UCSD-AML1 (cell line): Measurements from ENCODE around the gene CLNK.

Experiments used
- DNase-seq: peaks from one replicate; lab custom pipeline; 2025; ENCODE audit not compliant: unreplicated experiment; lab: John Stamatoyannopoulos, UW

Gene CLNK

GRCh38 chr4:10524196-10524833 lies 160.3 kb downstream of the CLNK start:
- DNase-seq = no peak

GRCh38 chr4:10521424-10521823 lies 163.1 kb downstream of the CLNK start:
- no peak for DNase-seq

GRCh38 chr4:10509733-10510132 lies 174.8 kb downstream of the CLNK start:
- DNase-seq = no peak

- DNase-seq = no peak
Measured at GRCh38 chr4:10506077-10506476, 178.5 kb downstream of the CLNK start.

- DNase-seq = no peak
Measured at GRCh38 chr4:10504570-10505179, 179.9 kb downstream of the CLNK start.

GRCh38 chr4:10502717-10503116 lies 181.9 kb downstream of the CLNK start:
- DNase-seq = no peak

GRCh38 chr4:10500776-10501175 lies 183.8 kb downstream of the CLNK start:
- no peak for DNase-seq

GRCh38 chr4:10496200-10496599 lies 188.4 kb downstream of the CLNK start:
- no peak for DNase-seq

GRCh38 chr4:10495651-10496050 lies 188.9 kb downstream of the CLNK start:
- DNase-seq = no peak

- no peak for DNase-seq
Measured at GRCh38 chr4:10492464-10492863, 192.1 kb downstream of the CLNK start.

- no peak for DNase-seq
Measured at GRCh38 chr4:10491401-10491800, 193.2 kb downstream of the CLNK start.

- DNase-seq = no peak
Measured at GRCh38 chr4:10490996-10491395, 193.6 kb downstream of the CLNK start.

GRCh38 chr4:10482913-10483312 lies 201.7 kb downstream of the CLNK start:
- DNase-seq = no peak

GRCh38 chr4:10480616-10481015 lies 204.0 kb downstream of the CLNK start:
- no peak for DNase-seq

GRCh38 chr4:10478621-10479020 lies 205.9 kb downstream of the CLNK start:
- DNase-seq = no peak

GRCh38 chr4:10470505-10470904 lies 214.1 kb downstream of the CLNK start:
- no peak for DNase-seq

- DNase-seq = no peak
Measured at GRCh38 chr4:10466161-10466560, 218.4 kb downstream of the CLNK start.

GRCh38 chr4:10462876-10463275 lies 221.7 kb downstream of the CLNK start:
- no peak for DNase-seq

- no peak for DNase-seq
Measured at GRCh38 chr4:10461850-10462400, 222.6 kb downstream of the CLNK start.

- peak; percentile 81 for DNase-seq
Measured at GRCh38 chr4:10461091-10461849, 223.3 kb downstream of the CLNK start.

- no peak for DNase-seq
Measured at GRCh38 chr4:10460313-10461047, 224.1 kb downstream of the CLNK start.
